ENCODE results near the gene TLK1.
"Not testable (repeated sequence)": the region's sequence is repeated elsewhere in the genome, so short reads cannot be mapped to it uniquely, and the experiment has no call there.

TLK1 gene

GRCh38 chr2:171167352-171167997 lies 6.8 kb upstream of the TLK1 start:
- no peak for DNase-seq

DNA sequence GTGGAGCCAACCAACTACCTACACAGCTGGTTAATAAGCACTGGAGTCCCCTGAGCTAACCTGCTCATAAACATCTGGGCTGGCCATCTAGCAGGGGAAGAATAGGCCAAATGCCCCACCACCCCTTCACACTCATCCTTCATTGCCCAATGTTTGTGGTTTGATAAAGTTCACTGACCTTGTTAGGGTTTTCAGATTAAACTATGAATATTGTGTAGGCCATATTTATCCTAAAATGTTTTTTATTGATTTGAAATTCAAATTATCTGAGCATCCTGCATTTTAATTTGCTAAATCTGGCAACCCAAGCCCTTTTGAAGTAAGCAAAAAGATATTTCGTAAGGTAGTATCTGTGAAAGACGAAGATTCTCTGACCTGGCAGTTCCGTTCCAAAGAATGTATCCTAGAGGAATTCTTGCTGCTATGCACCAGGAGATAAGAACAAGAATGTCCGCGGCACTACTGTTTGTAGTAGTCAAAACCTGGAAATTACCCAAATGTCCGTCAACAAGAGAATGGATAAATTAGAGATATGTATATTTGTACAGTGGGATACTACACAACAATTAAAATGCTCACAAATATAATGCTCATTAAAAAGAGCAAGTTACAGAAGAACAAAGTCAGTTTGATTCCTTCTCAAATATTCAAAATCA lies 5.8 kb upstream of the TLK1 start:
- no peak for DNase-seq

GRCh38 chr2:171165967-171166327 lies 5.3 kb upstream of the TLK1 start:
- no peak for DNase-seq

GRCh38 chr2:171163261-171163660 lies 2.6 kb upstream of the TLK1 start:
- no peak for DNase-seq

GRCh38 chr2:171162522-171163197 lies 2.0 kb upstream of the TLK1 start:
- DNase-seq: not testable (repeated sequence)

- peak; percentile 9 for DNase-seq
Measured at GRCh38 chr2:171160956-171161740, 455 bp upstream of the TLK1 start.

- peak; percentile 2 for DNase-seq
Measured at GRCh38 chr2:171159372-171160118, 1.1 kb downstream of the TLK1 start.

GRCh38 chr2:171158790-171159371 lies 1.8 kb downstream of the TLK1 start:
- DNase-seq: no peak

- no peak for DNase-seq
Measured at GRCh38 chr2:171158036-171158789, 2.5 kb downstream of the TLK1 start.

- no peak for DNase-seq
Measured at GRCh38 chr2:171157109-171157500, 3.6 kb downstream of the TLK1 start.

- no peak for DNase-seq
Measured at GRCh38 chr2:171154348-171154747, 6.3 kb downstream of the TLK1 start.

- no peak for DNase-seq
Measured at GRCh38 chr2:171150694-171151285, 9.9 kb downstream of the TLK1 start.

DNA sequence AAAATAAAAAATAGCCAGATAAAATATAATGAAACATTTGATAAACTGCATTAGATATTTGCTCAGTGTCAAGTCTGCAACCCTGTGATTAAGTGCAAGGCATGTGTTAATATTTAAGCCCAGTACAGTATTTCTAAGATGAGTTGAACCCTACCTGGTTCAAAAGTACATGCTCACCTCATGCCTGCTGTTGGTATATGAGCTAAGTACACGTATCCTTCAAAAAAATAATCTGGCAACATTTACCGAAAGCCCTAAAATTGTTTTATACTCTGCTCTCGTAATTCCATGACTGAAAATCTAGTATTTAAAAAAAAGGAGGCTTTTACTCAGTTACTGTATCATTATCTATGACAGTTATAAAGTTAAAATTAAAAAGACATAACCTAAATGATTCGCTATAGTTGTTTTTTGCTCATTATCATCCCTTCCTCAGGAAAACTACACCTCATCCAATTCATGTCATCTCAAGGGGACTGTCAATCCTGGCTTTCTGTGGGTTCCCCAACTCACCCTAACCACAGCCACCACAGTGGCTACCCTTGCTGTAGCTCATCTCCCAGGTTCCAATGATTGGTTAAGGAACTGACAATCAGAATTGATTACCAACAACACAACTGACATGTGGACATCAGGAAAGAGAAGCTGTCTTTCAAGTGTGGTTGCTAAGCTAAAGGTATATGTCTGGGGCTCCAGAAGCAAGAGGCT lies 10.6 kb downstream of the TLK1 start:
- no peak for DNase-seq

GRCh38 chr2:171149171-171149938 lies 11.3 kb downstream of the TLK1 start:
- DNase-seq: no peak

DNA sequence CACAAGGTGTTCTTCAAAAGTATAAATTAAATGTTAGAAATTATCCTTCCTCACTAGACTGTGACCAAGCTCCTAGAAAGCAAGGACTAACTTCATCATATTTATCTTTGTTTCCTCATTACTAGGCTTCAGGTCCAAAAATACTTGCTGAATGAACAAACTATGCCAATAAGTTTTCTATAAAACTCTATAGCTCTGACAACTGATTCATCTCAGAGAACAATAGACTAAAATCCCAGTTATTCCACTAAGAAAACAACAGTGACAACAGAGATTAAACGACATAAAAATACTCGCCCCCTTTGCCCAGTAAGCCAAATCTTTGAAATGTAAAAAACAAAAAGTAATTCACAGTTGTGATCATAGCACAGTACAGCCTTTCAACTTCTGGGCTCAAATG lies 13.6 kb downstream of the TLK1 start:
- no peak for DNase-seq

- no peak for DNase-seq
Measured at GRCh38 chr2:171146633-171147032, 14.1 kb downstream of the TLK1 start.

DNA sequence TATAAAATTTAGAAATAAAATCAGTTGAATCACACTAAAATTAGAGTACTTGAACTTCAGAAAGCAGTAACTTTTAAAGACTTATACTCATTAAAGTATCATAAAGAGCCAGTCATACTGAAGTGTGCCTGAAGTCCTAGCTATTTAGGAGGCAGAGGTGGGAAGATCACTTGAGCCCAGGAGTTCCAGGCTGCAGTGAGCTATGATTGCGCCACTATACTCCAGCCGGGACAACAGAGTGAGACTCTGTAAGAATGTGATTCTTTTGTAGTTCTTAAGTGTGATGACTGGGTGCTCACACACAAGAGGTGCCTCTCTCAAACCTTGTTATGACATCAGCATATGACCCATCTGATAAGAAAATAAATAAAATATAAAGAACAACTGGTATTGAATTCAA lies 14.6 kb downstream of the TLK1 start:
- DNase-seq: no peak

DNA sequence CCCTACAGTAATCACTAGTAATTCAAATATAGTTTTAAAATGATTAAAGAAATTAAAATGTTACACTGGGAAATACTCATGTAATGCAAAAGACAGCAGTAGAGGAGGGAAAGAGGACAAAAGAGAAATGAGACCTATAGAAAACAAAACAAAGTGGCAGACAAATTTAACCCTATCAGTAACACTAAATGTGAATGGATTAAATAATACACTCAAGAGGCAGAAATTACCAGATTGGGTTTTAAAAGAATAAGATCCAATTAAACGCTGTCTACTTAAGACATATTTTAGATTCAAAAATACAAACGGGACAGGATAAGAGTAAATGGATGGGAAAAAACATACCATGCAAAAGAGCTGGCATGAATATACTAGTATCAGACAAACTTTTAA lies 17.0 kb downstream of the TLK1 start:
- no peak for DNase-seq

GRCh38 chr2:171142398-171142797 lies 18.3 kb downstream of the TLK1 start:
- DNase-seq: no peak

DNA sequence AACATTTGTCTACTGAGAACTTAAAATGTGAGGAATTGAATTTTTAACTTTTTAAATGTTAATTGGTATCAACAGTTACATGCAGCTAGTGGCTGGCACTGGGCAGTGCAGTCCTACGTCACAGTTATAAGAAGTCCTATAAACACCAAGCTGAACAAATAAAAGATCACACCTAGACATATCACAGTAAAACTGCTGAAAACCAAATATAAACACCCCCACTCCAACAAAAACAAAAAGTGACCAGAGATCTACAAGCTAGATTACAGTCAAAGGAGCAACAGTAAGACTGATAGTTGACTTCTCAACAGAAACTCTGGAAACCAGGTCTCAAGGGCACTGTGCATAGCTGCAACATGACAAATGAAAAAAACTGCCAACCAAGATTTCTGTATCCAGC lies 19.4 kb downstream of the TLK1 start:
- no peak for DNase-seq

Measured in SHP77 treated with DMSO at 0.1 percent for 48 hours (cell line).